Immature natural killer cell (primary cell): ENCODE results near the gene CCT3. TPM values are rescaled to one million over a fixed set of nuclear protein-coding genes. Genes with fewer than 3 reads are reported as not detected.

Source experiments
- DNase-seq, 3 donors: peaks; one replicate each; pipeline ENCODE4 v3.0.0; 2022; ENCODE audit warnings: mixed read lengths in 1 of 3
- H3K27ac Mint-ChIP-seq, 6 donors: one replicate each; pipeline ENCODE4 v1.8.0; 2020; ENCODE audit warnings: mixed read lengths in 6 of 6, mild to moderate bottlenecking in 5 of 6, inconsistent platforms in 4 of 6, moderate library complexity in 3 of 6
- H3K27me3 Mint-ChIP-seq, 3 donors: one replicate each; pipeline ENCODE4 v1.8.0; 2020 to 2021; ENCODE audit warnings: low read depth in 3 of 3, mild to moderate bottlenecking in 3 of 3, mixed read lengths in 3 of 3, moderate library complexity in 3 of 3, inconsistent platforms in 1 of 3
- H3K36me3 Mint-ChIP-seq, 3 donors: one replicate each; pipeline ENCODE4 v1.8.0; 2020; ENCODE audit warnings: mixed read lengths in 3 of 3, inconsistent platforms in 2 of 3, mild to moderate bottlenecking in 2 of 3
- H3K4me1 Mint-ChIP-seq, 2 donors: one replicate each; pipeline ENCODE4 v1.8.0; 2020; ENCODE audit warnings: inconsistent platforms in 2 of 2, mild to moderate bottlenecking in 2 of 2, mixed read lengths in 2 of 2, moderate library complexity in 1 of 2
- H3K4me3 Mint-ChIP-seq, 5 donors: one replicate each; pipeline ENCODE4 v1.8.0; 2020; ENCODE audit warnings: mild to moderate bottlenecking in 5 of 5, mixed read lengths in 5 of 5, inconsistent platforms in 3 of 5, moderate library complexity in 3 of 5
- H3K9me3 Mint-ChIP-seq, 6 donors: one replicate each; pipeline ENCODE4 v1.8.0; 2020; ENCODE audit warnings: mild to moderate bottlenecking in 6 of 6, mixed read lengths in 6 of 6, inconsistent platforms in 4 of 6, moderate library complexity in 3 of 6
- polyA plus RNA-seq, 3 donors: library from polyadenylated mRNA; unstranded; fragments of 300-500 nt; fragmentation: Illumina TruSeq; gene quantifications; one replicate each; pipeline ENCODE4 v1.2.3, GENCODE V29; 2021

CCT3 gene
- polyA plus RNA-seq, 3 donors from 2014 or later, result 174 to 225 (median 177) TPM

DNA sequence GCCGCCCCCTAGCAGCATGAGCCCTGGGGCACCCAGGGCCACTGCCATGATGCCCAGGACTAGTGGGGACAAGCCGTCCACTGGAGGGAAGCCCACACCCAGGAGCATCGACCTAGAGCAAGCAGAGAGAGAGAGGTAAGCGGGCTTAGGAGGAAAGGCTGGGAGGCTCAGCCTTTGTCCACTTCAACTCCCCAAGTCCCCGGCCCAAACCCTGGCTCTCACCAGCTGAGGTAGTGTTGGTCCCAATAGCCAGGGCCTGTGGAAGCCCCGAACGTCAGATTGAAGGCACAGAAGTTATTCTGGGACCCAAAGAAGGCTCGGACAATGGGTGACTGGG lies 45.0 kb downstream of the CCT3 start:
- Mint-ChIP-seq H3K27me3 (peaks cover 0 to 2% (median 0%) of the 10 kb centered on the region in 3 donors), H3K9me3 (no peaks in the 10 kb centered on the region), H3K4me3 (peak overlapping the region in 2 of 5 donors; percentile 12 to 20), H3K27ac (peak overlapping the region in 2 of 6 donors; percentile 41 to 45), H3K4me1 (peaks cover 27 to 28% of the 10 kb centered on the region in 2 donors), H3K36me3 (peaks cover 0 to 6% (median 0%) of the 10 kb centered on the region in 3 donors)
- DNase-seq, result no peak

DNA sequence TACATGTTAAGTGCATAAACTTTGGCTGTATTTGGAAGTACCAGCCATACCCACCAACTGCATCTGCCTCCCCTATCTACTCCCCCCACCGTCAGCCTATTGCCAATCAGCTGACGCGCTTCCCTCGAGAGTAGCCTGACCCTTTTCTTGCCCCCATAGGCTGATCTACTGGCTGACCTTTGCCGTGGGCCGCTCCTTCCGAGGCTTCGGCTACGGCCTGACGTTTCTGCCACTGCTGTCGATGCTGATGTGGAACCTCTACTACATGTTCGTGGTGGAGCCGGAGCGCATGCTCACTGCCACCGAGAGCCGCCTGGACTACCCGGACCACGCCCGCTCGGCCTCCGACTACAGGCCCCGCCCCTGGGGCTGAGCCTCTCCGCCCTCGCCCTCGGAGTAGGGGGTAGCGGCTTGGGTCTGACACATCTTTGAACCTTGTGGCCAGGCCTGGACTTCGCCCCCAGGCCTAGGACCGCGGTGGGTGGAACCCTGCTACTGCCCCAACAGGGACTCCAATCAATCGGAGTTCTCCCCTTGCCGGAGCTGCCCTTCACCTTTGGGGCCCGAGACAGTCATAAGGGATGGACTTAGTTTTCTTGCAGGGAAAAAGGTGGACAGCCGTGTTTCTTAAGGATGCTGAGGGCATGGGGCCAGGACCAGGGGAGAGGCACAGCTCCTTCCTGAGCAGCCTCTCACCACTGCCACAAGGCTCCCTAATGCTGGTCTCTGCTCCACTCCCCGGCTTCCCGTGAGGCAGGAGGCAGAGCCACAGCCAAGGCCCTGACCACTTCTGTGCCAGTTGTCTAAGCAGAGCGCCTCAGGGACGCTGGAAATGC lies 46.6 kb downstream of the CCT3 start:
- Mint-ChIP-seq H3K9me3 (no peaks in the 10 kb centered on the region), H3K36me3 (peaks cover 0 to 6% (median 0%) of the 10 kb centered on the region in 3 donors), H3K27ac (peak overlapping the region; percentile 30 to 87 (median 77)), H3K4me1 (peaks cover 27 to 28% of the 10 kb centered on the region in 2 donors), H3K4me3 (peak overlapping the region; percentile 75 to 91 (median 80)), H3K27me3 (peaks cover 0 to 2% (median 0%) of the 10 kb centered on the region in 3 donors)
- DNase-seq, result peak; percentile 39 to 50 (median 44)

DNA sequence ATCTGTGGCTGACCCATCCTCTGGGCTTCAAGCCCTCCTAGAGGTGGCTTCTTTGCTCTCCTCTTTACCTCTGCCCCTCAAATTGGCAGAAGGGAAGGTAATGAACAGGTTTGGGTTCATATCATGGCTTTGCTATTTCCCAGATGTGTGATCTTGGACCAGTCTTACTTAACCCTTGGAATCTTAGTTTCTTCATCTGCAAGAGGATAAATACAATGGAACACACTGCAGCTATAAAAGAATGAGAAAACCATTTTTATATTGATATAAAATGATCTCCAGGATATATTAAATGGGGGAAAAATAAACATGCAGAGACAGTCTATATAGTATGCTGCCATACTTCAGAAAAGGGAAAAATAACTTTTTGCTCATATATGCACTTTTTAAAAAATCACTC lies 48.2 kb downstream of the CCT3 start:
- Mint-ChIP-seq H3K27ac (no peak overlapping the region), H3K4me1 (peaks cover 15 to 17% of the 10 kb centered on the region in 2 donors), H3K36me3 (peaks cover 0 to 6% (median 0%) of the 10 kb centered on the region in 3 donors), H3K27me3 (peaks cover 0 to 2% (median 0%) of the 10 kb centered on the region in 3 donors), H3K9me3 (no peaks in the 10 kb centered on the region), H3K4me3 (no peak overlapping the region)
- DNase-seq, result no peak

DNA sequence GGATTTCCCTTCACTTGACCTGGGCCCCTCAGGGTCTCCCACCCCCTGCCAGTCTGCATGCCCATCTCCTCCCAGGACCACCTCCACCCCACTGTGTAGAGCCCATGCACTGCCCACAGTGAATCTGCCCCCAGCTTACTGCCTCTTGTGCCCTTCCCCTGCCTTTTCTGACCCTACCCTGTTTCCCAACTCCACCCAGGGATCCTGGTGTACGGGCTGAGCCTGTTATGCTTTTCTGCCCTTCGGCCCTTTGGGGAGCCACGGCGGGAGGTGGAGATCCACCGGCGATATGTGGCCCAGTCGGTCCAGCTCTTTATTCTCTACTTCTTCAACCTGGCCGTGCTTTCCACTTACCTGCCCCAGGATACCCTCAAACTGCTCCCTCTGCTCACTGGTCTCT lies 52.0 kb downstream of the CCT3 start:
- Mint-ChIP-seq H3K36me3 (peaks cover 0 to 6% (median 0%) of the 10 kb centered on the region in 3 donors), H3K4me3 (no peak overlapping the region), H3K4me1 (peaks cover 27 to 37% of the 10 kb centered on the region in 2 donors), H3K27ac (no peak overlapping the region), H3K27me3 (peaks cover 4 to 10% (median 6%) of the 10 kb centered on the region in 3 donors), H3K9me3 (no peaks in the 10 kb centered on the region)
- DNase-seq, result no peak

DNA sequence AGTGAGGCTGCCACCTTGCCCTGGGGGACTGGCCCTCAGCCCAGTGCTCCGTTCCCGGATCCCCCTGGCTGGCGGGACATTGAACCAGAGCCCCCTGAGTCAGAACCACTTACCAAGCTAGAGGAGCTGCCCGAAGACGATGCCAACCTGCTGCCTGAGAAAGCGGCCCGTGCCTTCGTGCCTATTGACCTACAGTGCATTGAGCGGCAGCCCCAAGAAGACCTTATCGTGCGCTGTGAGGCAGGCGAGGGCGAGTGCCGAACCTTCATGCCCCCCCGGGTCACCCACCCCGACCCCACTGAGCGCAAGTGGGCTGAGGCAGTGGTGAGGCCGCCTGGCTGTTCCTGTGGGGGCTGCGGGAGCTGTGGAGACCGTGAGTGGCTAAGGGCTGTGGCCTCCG lies 52.7 kb downstream of the CCT3 start:
- H3K9me3 Mint-ChIP-seq, result no peaks in the 10 kb centered on the region
- peaks cover 29 to 41% of the 10 kb centered on the region in 2 donors for H3K4me1 Mint-ChIP-seq
- DNase-seq, result no peak
- no peak overlapping the region for H3K4me3 Mint-ChIP-seq
- H3K36me3 Mint-ChIP-seq, result peaks cover 0 to 6% (median 0%) of the 10 kb centered on the region in 3 donors
- H3K27ac Mint-ChIP-seq, result no peak overlapping the region
- H3K27me3 Mint-ChIP-seq, result peaks cover 4 to 10% (median 6%) of the 10 kb centered on the region in 3 donors

DNA sequence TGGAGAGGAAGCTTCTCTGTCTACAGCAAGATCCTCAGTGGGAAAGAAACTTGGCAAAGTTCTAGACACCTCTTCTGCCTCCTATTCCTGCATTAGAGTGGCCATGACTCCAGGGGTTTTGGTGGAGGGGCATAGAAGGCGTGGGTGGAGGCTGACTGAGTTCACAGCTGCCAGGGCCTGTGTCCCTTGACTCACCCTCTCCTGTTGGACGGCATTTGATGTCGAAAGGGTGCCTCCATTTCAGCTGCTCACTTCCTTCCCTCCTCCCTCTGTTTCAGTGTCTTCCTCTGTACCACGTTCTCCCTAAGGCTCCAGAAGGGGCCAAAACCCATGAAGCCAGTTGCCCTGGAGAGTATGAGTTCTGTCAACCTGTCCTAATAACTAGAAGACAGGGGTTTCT lies 53.3 kb downstream of the CCT3 start:
- Mint-ChIP-seq H3K36me3 (peaks cover 0 to 6% (median 0%) of the 10 kb centered on the region in 3 donors), H3K4me1 (peaks cover 29 to 47% of the 10 kb centered on the region in 2 donors), H3K27me3 (peaks cover 4 to 10% (median 6%) of the 10 kb centered on the region in 3 donors), H3K27ac (peak overlapping the region in 1 of 6 donors; percentile 42), H3K9me3 (no peaks in the 10 kb centered on the region), H3K4me3 (peak overlapping the region in 3 of 5 donors; percentile 35 to 55 (median 44))
- no peak for DNase-seq

DNA sequence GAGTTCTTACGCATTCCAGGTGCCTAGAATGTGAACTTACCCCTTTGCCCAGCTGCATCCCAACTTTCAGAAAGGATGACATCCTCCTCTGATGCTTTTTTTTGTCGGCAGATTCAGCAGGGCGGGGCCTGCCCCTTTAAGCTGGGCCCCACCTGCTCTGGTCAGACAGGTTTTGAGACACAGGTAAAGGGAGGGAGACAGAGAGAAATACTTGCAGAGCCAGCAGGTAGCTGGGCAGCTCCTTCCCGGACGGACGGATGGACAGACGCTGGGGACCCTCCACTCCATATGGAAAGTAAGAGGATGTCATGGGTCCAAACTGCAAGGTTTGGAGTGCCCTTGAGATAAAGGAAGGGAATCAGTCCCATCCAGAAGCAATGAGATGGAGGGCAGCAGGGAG lies 54.0 kb downstream of the CCT3 start, which contains the start of gene TMEM79:
TMEM79 (plus strand) TSS at position 214 of the 400 bp plus-strand sequence. CDS start 902 bp downstream, outside the sequence.
- Mint-ChIP-seq H3K27me3 (peaks cover 4 to 10% (median 6%) of the 10 kb centered on the region in 3 donors), H3K27ac (peak within 1 kb of the TSS; percentile 89 to 98 (median 93)), H3K36me3 (peaks cover 0 to 6% (median 0%) of the 10 kb centered on the region in 3 donors), H3K9me3 (no peaks in the 10 kb centered on the region), H3K4me3 (peak within 1 kb of the TSS; percentile 95 to 99 (median 95)), H3K4me1 (peaks cover 29 to 48% of the 10 kb centered on the region in 2 donors)
- no peak for DNase-seq

DNA sequence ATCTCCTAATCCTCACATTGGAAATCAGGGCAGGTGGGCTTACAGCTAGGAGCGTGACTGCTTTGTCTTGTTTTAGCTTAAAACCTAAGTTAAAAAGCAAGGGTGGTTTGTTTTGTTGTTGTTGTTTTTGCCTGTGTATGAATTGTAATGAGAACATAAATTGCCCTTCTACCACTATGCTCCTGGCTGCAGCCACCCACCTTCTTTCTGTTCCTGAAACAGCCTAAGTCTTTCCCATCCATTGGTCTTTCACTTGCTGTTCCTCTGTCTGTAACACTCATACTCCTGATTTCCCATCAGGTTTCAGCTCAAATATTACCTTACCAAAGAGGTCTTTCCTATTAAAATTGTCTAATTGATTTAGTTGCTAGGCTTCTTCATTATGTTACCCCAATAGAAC lies 54.6 kb downstream of the CCT3 start:
- H3K36me3 Mint-ChIP-seq, result peaks cover 0 to 2% (median under 1%) of the 10 kb centered on the region in 3 donors
- no peak for DNase-seq
- no peaks in the 10 kb centered on the region for H3K9me3 Mint-ChIP-seq
- H3K27me3 Mint-ChIP-seq, result peaks cover 4 to 10% (median 6%) of the 10 kb centered on the region in 3 donors
- H3K4me1 Mint-ChIP-seq, result peaks cover 29 to 48% of the 10 kb centered on the region in 2 donors
- peak overlapping the region; percentile 95 to 99 (median 95) for H3K4me3 Mint-ChIP-seq
- peak overlapping the region; percentile 89 to 98 (median 93) for H3K27ac Mint-ChIP-seq

DNA sequence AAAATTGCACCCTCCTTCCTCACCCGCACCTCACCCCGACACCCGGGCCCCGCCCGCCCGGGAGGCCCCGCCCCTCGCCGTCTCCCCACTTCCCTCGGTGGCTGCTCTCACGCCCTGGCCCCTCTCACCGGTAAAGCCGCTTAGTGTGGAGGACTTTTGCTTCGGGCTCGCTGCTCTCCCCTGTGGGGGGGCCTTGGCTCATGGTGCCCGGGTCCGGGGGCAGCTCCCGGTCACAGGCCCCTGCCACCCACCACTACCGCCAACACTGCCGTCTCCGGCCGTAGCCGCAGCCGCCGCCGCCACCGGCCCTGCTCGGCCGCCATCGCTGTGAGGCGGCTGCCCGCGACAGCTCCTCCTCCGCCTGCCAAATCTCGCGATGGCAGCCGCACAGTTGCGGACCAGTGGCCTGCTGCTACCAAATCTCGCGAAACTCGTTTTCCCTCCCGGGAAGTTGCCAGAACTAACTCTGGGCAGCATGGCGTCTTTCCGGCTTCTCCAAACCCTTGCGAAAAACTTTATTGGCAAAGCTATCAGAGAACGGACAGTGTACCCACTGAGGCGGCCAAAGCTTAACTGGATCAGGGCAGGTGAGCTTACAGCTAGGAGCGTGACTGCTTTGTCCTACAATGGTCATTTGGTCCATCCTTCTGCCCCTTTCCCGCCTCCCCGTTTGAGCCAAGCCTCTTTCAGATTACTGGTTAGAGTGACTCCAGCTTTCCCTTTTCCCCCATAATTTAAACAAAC lies 55.4 kb downstream of the CCT3 start, which contains the start of gene SMG5:
SMG5 (minus strand) TSS at position 347 of the 744 bp plus-strand sequence; CDS start at position 202, 145 bp downstream.
- peaks cover 29 to 48% of the 10 kb centered on the region in 2 donors for H3K4me1 Mint-ChIP-seq

DNA sequence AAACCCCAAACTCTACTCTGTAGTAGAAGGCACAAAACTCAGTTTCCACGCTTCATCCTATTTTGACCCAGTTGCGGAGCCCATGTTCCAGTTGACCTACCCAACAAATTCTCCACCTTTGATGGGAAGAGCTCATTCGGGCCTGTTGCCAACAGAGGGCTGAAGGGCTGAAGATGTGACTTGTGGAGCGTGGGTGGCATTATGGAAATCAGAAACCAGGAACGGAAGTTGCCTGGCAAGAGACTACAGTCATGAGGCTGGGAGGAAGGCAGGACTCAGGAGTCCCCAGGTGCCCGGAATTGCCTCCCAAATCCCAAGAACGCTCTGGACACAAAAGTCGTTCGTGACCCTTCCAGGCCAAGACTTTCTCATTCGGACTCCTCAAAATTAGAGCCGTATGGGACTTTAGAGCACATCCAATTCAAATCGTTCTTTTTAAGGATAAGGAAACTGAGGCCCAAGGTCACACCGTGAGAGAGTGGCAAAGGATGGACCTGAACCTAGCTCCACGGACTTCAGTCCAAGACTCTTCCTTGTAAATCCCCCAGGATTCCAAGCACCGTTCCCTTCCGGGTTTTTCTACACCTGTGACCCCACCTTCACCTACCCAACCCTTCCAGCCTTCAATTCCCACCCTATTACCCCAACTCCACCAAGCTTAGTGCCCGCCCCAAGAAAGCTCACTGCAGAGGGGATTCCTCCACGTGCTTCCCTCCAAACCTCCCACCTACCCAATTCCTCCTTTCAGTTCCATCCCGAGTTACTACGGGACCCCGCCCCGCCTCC lies 56.2 kb downstream of the CCT3 start:
- Mint-ChIP-seq H3K36me3 (peaks cover 8 to 14% (median 12%) of the 10 kb centered on the region in 3 donors), H3K27me3 (peaks cover 4 to 10% (median 6%) of the 10 kb centered on the region in 3 donors), H3K27ac (peak overlapping the region; percentile 68 to 98 (median 91)), H3K4me1 (peaks cover 29 to 48% of the 10 kb centered on the region in 2 donors), H3K4me3 (peak overlapping the region; percentile 95 to 99 (median 95)), H3K9me3 (no peaks in the 10 kb centered on the region)
- no peak for DNase-seq

More for the DNA sequence above, 55.4 kb downstream of the CCT3 start, which contains the start of gene SMG5:
- peaks cover 4 to 10% (median 6%) of the 10 kb centered on the region in 3 donors for H3K27me3 Mint-ChIP-seq
- peaks cover 7 to 11% (median 7%) of the 10 kb centered on the region in 3 donors for H3K36me3 Mint-ChIP-seq
- H3K27ac Mint-ChIP-seq, result peak within 1 kb of the TSS; percentile 89 to 98 (median 93)
- peak within 1 kb of the TSS; percentile 95 to 99 (median 95) for H3K4me3 Mint-ChIP-seq
- peak; percentile 96 to 97 (median 97) for DNase-seq
- no peaks in the 10 kb centered on the region for H3K9me3 Mint-ChIP-seq

DNA sequence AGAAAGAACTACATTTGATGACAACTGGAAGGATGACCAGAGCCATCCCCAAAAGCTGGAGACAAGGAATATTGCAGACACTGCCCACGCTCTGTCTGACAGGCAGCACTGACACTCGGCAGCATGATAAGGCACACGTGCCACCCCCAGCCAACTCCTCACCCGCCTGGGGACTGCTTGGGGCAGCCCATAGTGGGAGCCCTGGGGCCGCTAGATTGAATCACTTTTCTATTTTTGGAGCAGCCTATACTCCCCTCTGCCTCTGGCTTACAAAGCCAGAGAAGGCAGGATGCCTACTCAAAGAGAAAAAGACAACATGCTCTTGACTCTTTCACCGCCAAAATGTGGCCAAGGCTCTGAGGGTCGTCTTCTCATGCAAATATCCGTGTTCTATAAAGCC lies 56.8 kb downstream of the CCT3 start:
- DNase-seq, result peak in 1 of 3 donors; percentile 12
- Mint-ChIP-seq H3K4me3 (peak overlapping the region; percentile 95 to 99 (median 95)), H3K27ac (peak overlapping the region; percentile 68 to 98 (median 91)), H3K27me3 (peaks cover 4 to 10% (median 6%) of the 10 kb centered on the region in 3 donors), H3K4me1 (peaks cover 29 to 48% of the 10 kb centered on the region in 2 donors), H3K36me3 (peaks cover 8 to 17% (median 12%) of the 10 kb centered on the region in 3 donors), H3K9me3 (no peaks in the 10 kb centered on the region)

DNA sequence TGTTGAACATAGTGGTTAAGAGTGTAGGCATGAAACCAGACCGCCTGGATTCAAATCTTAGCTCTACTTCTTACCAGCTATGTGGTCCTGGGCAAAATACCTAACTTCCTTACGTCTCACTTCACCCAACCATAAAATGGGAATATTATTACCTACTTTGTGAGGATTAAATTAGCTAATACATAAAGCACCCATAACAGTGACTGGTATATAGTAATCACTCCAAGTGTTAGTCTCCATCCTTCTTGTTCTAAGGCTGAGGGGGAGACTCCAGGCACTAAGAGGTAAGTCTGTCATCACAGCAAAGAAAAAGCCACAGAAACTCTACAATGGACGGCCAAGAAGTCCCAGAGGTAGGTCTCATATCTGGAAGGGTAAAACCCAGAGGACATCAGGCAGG lies 58.3 kb downstream of the CCT3 start:
- Mint-ChIP-seq H3K27ac (peak overlapping the region in 3 of 6 donors; percentile 11 to 47 (median 46)), H3K9me3 (no peaks in the 10 kb centered on the region), H3K27me3 (peaks cover 4 to 10% (median 5%) of the 10 kb centered on the region in 3 donors), H3K4me1 (peaks cover 29 to 48% of the 10 kb centered on the region in 2 donors), H3K36me3 (peaks cover 8 to 20% (median 13%) of the 10 kb centered on the region in 3 donors), H3K4me3 (peak overlapping the region in 3 of 5 donors; percentile 1 to 53 (median 52))
- no peak for DNase-seq
